Mesangial cell (primary cell): ENCODE data around the gene ARMC6. TPM values are rescaled to one million over a fixed set of nuclear protein-coding genes. Genes with fewer than 3 reads are reported as not detected.

Source experiments
- total RNA-seq: library from RNA; depleted of rRNA; stranded (reverse); fragments of >200 nt; gene quantifications from 2 replicates; pipeline ENCODE4 v1.2.3, GENCODE V29; 2015

Gene ARMC6
- 45.1 and 73.0 TPM in 2 replicates for total RNA-seq

DNA sequence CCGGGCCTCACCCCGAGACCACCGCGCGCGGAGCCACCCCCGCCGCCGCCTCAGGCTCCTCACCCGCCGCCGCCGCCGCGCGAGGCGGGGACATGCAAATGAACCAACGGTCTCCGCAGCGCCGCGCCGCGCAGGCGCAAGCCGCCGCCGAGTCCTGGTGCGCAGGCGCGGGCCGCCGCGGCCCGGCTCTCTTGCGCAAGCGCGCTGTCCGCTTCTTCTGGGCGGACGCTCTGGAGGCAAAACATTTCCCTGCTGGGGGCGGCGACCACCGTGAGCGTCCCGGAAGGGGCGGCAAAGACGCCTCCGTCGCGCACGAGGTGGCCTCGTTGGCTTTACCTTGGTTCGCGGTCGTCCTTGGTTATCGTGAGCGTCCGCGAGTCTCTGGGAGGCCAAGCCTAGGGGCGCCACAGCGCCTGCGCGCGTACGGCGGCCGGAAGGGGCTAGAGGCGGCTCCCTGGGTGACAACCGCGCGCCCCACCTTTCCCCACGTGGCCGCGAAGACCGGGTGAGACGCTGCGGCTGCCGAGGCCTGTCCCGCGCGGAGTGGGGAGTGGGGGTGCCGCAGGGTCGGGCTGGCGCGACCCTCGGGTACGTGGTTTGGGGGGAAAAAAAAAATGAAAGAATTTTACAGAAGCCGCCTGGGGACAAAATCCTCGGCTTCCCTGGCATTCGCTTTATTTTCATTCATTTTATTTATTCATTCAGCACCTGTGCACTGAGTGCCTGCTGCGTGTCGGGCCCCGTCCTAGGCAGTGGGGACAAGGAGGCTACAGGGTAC is at the start of gene ARMC6, which contains the start of gene SUGP2:
Gene ARMC6 (plus strand): TSS at position 178 of the 778 bp plus-strand sequence. CDS start 607 bp downstream, outside the sequence.
Gene SUGP2 (minus strand): TSS at position 92 of the 778 bp plus-strand sequence. CDS start 2,446 bp downstream, outside the sequence.

DNA sequence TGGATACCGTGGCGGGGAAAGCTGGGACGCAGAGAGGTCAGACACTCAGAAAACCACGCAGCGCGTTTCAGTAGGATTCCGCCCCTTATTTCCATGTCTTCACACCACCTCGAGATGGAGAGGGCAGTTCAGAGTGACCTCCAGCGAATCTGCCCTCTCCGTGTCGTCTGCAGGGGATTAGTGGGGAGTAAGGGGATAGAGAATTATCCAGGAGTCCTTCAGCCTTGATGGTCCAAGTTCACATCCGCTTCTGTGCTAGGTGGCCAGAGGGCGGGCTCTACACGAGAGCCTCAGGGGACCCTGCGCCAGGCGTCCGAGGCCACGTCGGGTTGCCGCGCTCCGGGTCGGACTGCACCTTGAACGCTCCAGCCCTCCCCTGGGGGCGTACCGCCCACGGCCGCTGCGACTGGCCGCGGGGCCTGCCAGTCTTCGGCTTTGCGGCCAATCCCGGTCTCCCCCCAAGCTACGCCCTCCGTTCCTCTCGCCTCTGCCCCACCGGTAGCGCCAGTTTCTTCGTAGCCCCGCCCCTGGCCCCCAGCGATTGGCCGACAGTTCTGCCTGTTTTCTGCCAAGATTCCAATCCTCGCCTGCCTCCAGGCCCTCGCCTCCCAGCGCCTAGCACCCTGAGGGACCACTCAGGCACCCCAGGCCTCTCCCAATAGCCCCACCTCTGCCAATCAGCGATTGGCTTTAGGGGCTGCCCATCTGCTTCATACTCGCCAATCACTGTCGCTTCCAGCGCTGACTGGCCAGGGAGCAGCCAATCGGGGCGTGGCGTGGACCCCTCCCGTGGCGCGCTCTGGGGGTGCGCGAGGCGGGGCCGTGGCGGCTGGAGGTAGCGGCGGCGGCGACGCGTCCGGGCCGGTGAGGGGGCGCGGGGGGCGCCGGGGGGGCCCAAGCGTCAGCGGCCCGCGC is 30.0 kb downstream of the ARMC6 start, which contains the start of gene SLC25A42:
Gene SLC25A42 (plus strand): TSS at position 812 of the 915 bp plus-strand sequence. CDS start 32,131 bp downstream, outside the sequence.

Other genes with a start within 250 kb of the ARMC6 start
- gene COMP, start 242.3 kb upstream of the ARMC6 start, total RNA-seq, result 0.25 TPM in 1 of 2 replicates, not detected in the other
- gene UPF1, start 201.6 kb upstream of the ARMC6 start, total RNA-seq, result 48.4 and 58.9 TPM in 2 replicates
- 0.81 and 2.8 TPM in 2 replicates for gene CERS1, start 137.4 kb upstream of the ARMC6 start, total RNA-seq
- gene COPE, start 114.2 kb upstream of the ARMC6 start, total RNA-seq, result 307 and 338 TPM in 2 replicates
- gene DDX49, start 113.9 kb upstream of the ARMC6 start, total RNA-seq, result 47.3 and 67.6 TPM in 2 replicates
- gene HOMER3, start 92.4 kb upstream of the ARMC6 start, total RNA-seq, result 79.5 and 150 TPM in 2 replicates
- 24.6 and 28.0 TPM in 2 replicates for gene SUGP2, start 86 bp upstream of the ARMC6 start, total RNA-seq
- 3.4 and 7.5 TPM in 2 replicates for gene SLC25A42, start 30.4 kb downstream of the ARMC6 start, total RNA-seq
- 38.5 and 62.4 TPM in 2 replicates for gene TMEM161A, start 104.9 kb downstream of the ARMC6 start, total RNA-seq
- gene MEF2B, start 136.7 kb downstream of the ARMC6 start, total RNA-seq, result not detected in 2 replicates
- 21.4 and 43.2 TPM in 2 replicates for gene BORCS8, start 158.5 kb downstream of the ARMC6 start, total RNA-seq
- 95.5 and 116 TPM in 2 replicates for gene RFXANK, start 158.7 kb downstream of the ARMC6 start, total RNA-seq
- gene NR2C2AP, start 169.8 kb downstream of the ARMC6 start, total RNA-seq, result 9.6 and 19.4 TPM in 2 replicates
- not detected in 2 replicates for gene NCAN, start 178.4 kb downstream of the ARMC6 start, total RNA-seq
- 0.16 TPM in 1 of 2 replicates, not detected in the other for gene TM6SF2, start 239.7 kb downstream of the ARMC6 start, total RNA-seq